Loucy (cell line): Measurements from ENCODE around the gene AGAP3.

ENCODE experiments used
- H2AFZ ChIP-seq: fragments of 200-600 bp; sonication (generic); 2 replicates; pipeline ENCODE4 v1.6.0; 2016; ENCODE audit warnings: antibody characterized with exemption, mild to moderate bottlenecking, low read length, moderate library complexity
- H3F3A ChIP-seq: fragments of 200-600 bp; 2 replicates; pipeline ENCODE4 v1.6.0; 2016; ENCODE audit warnings: antibody characterized with exemption, low read depth, mild to moderate bottlenecking
- H3K27me3 ChIP-seq: fragments of 200-600 bp; sonication (generic); 2 replicates; pipeline ENCODE4 v1.6.1; 2014; ENCODE audit warnings: low read length, mild to moderate bottlenecking; ENCODE audit not compliant: insufficient read depth, poor library complexity, severe bottlenecking
- H3K36me3 ChIP-seq: fragments of 200-600 bp; sonication (generic); 2 replicates; pipeline ENCODE4 v1.6.1; 2016; ENCODE audit warnings: low read length; ENCODE audit not compliant: insufficient read depth
- H3K4me1 ChIP-seq: fragments of 200-600 bp; sonication (generic); 2 replicates; pipeline ENCODE4 v1.5.1; 2014; ENCODE audit warnings: low read length, mild to moderate bottlenecking; ENCODE audit not compliant: insufficient read depth, poor library complexity, severe bottlenecking
- H3K4me2 ChIP-seq: fragments of 200-600 bp; sonication (generic); 2 replicates; pipeline ENCODE4 v1.6.0; 2014; ENCODE audit warnings: antibody characterized with exemption, low read length, low read depth, mild to moderate bottlenecking; ENCODE audit not compliant: poor library complexity, severe bottlenecking
- H3K4me3 ChIP-seq: fragments of 200-600 bp; sonication (generic); 2 replicates; pipeline ENCODE4 v1.5.1; 2014; ENCODE audit warnings: low read length, mild to moderate bottlenecking, mixed read lengths; ENCODE audit not compliant: poor library complexity, severe bottlenecking
- H3K79me2 ChIP-seq: fragments of 200-600 bp; sonication (generic); 2 replicates; pipeline ENCODE4 v1.6.1; 2014; ENCODE audit warnings: low read length; ENCODE audit not compliant: insufficient read depth
- H3K9ac ChIP-seq: fragments of 200-600 bp; sonication (generic); 2 replicates; pipeline ENCODE4 v1.6.0; 2014; ENCODE audit warnings: mild to moderate bottlenecking, low read depth, low read length, moderate library complexity; ENCODE audit not compliant: poor library complexity, severe bottlenecking
- H3K9me2 ChIP-seq: fragments of 200-600 bp; sonication (generic); replicated peaks from 2 replicates; pipeline ENCODE4 v1.6.1; 2016; ENCODE audit warnings: low read depth, low read length, mixed read lengths
- H3K9me3 ChIP-seq: fragments of 200-600 bp; sonication (generic); 2 replicates; pipeline ENCODE4 v1.6.1; 2014; ENCODE audit warnings: mild to moderate bottlenecking, antibody characterized with exemption, low read length, low read depth; ENCODE audit not compliant: insufficient read depth
- H4K20me1 ChIP-seq: fragments of 200-600 bp; sonication (generic); 2 replicates; pipeline ENCODE4 v1.6.0; 2014; ENCODE audit warnings: antibody characterized with exemption, low read length, mild to moderate bottlenecking; ENCODE audit not compliant: insufficient read depth, poor library complexity, severe bottlenecking
- CTCF ChIP-seq: fragments of 200-600 bp; sonication (generic); conservative IDR thresholded peaks from 2 replicates; pipeline ENCODE4 v1.5.1; 2014; ENCODE audit warnings: mild to moderate bottlenecking, antibody characterized with exemption, low read length
- EZH2phosphoT487 ChIP-seq: fragments of 200-600 bp; IDR thresholded peaks from 2 replicates; pipeline ENCODE4 v1.6.1; 2018; ENCODE audit warnings: antibody characterized with exemption, mild to moderate bottlenecking, moderate library complexity, borderline replicate concordance

Gene AGAP3

GRCh38 chr7:151085691-151086620 is at the start of gene AGAP3:
AGAP3 (plus strand) TSS chr7:151086475; CDS start chr7:151086742, 267 bp downstream.
- H2AFZ ChIP-seq: peak within 1 kb of the TSS; percentile 97
- no peak for TF ChIP-seq CTCF
- no peaks in the 10 kb centered on the region for H3K27me3 ChIP-seq

GRCh38 chr7:151038951-151039849 is 47.1 kb upstream of the AGAP3 start:
- Histone ChIP-seq H2AFZ (peak overlapping the region; percentile 41; the same call in 1 of the 2 replicates), H4K20me1 (no peaks in the 10 kb centered on the region), H3K36me3 (no peaks in the 10 kb centered on the region), H3K27me3 (no peaks in the 10 kb centered on the region), H3K9ac (peak overlapping the region; percentile 44), H3F3A (peaks cover 2% of the 10 kb centered on the region; the same call in 1 of the 2 replicates), H3K79me2 (no peaks in the 10 kb centered on the region), H3K9me3 (no peaks in the 10 kb centered on the region), H3K4me2 (peak overlapping the region; percentile 65), H3K9me2 (no peaks in the 10 kb centered on the region), H3K4me1 (peaks cover 24% of the 10 kb centered on the region), H3K4me3 (peak overlapping the region; percentile 33)
- TF ChIP-seq EZH2phosphoT487: no peak
- no peak for TF ChIP-seq CTCF

More at GRCh38 chr7:151085691-151086620, at the start of gene AGAP3:
- Histone ChIP-seq H3K4me3 (peak within 1 kb of the TSS; percentile 94), H3K4me2 (peak within 1 kb of the TSS; percentile 98), H3K36me3 (no peaks in the 10 kb centered on the region), H4K20me1 (peaks cover 29% of the 10 kb centered on the region), H3K9me2 (no peaks in the 10 kb centered on the region), H3K9me3 (no peaks in the 10 kb centered on the region), H3K4me1 (peaks cover 45% of the 10 kb centered on the region), H3F3A (no peaks in the 10 kb centered on the region), H3K9ac (peak within 1 kb of the TSS; percentile 89), H3K79me2 (peaks cover 63% of the 10 kb centered on the region)

GRCh38 chr7:151039850-151040548 is 46.3 kb upstream of the AGAP3 start:
- Histone ChIP-seq H3K4me2 (peak overlapping the region; percentile 65), H3K27me3 (no peaks in the 10 kb centered on the region), H3K9me2 (no peaks in the 10 kb centered on the region), H4K20me1 (no peaks in the 10 kb centered on the region), H2AFZ (no peak overlapping the region), H3K36me3 (no peaks in the 10 kb centered on the region), H3K9ac (no peak overlapping the region), H3K4me1 (peaks cover 24% of the 10 kb centered on the region), H3K9me3 (no peaks in the 10 kb centered on the region), H3K4me3 (peak overlapping the region; percentile 25), H3F3A (peaks cover 2% of the 10 kb centered on the region; the same call in 1 of the 2 replicates), H3K79me2 (no peaks in the 10 kb centered on the region)
- TF ChIP-seq CTCF: no peak
